PC-9 (cell line): Measurements from ENCODE around the gene RNH1. TPM values are rescaled to one million over a fixed set of nuclear protein-coding genes. Genes with fewer than 3 reads are reported as not detected.

Experiments
- BruUV-seq: library from RNA; stranded (reverse); fragments of 400-500 nt; replicated peaks from 2 replicates; lab custom pipeline; 2021; lab: Mats Ljungman, UMichigan
- CTCF ChIA-PET: fragments of 300-600 bp; sonication (Branson Sonifier 250); formaldehyde crosslinking; loops from one replicate; lab custom pipeline; 2022; ENCODE audit warnings: antibody characterized with exemption; lab: Charles Lee
- POLR2A ChIA-PET: fragments of 300-600 bp; sonication (Branson Sonifier 250); formaldehyde crosslinking; loops from one replicate; lab custom pipeline; 2022; ENCODE audit warnings: antibody characterized with exemption; ENCODE audit not compliant: unreplicated experiment; lab: Charles Lee
- DNase-seq, 2 experiments: peaks; one replicate each; pipeline versions ENCODE4 v3.0.0 to v3.0.0-alpha.2; 2015 to 2022; ENCODE audit warnings: mixed read lengths in 1 of 2
- H2AFZ ChIP-seq: fragments of 200-600 bp; sonication (generic); 2 replicates; pipeline ENCODE4 v1.8.1; 2017; ENCODE audit warnings: antibody characterized with exemption
- H3F3A ChIP-seq: fragments of 200-600 bp; sonication (generic); 2 replicates; pipeline ENCODE4 v1.8.1; 2017; ENCODE audit warnings: antibody characterized with exemption, mild to moderate bottlenecking, low read depth; ENCODE audit not compliant: insufficient read depth
- H3K27ac ChIP-seq: fragments of 200-600 bp; sonication (generic); 2 replicates; pipeline ENCODE4 v1.6.1; 2016; ENCODE audit warnings: mixed run types
- H3K27me3 ChIP-seq: fragments of 200-600 bp; sonication (generic); 2 replicates; pipeline ENCODE4 v1.6.1; 2016; ENCODE audit warnings: low read depth, mixed run types; ENCODE audit not compliant: insufficient read depth
- H3K36me3 ChIP-seq: fragments of 200-600 bp; sonication (generic); 2 replicates; pipeline ENCODE4 v1.6.1; 2016; ENCODE audit warnings: low read depth, mixed run types
- H3K4me1 ChIP-seq: fragments of 200-600 bp; sonication (generic); replicated peaks from 2 replicates; pipeline ENCODE4 v1.6.1; 2016; ENCODE audit warnings: mixed run types; ENCODE audit not compliant: insufficient read depth
- H3K4me2 ChIP-seq: fragments of 200-600 bp; sonication (generic); 2 replicates; pipeline ENCODE4 v1.6.1; 2017; ENCODE audit warnings: mixed run types
- H3K4me3 ChIP-seq: fragments of 200-600 bp; sonication (generic); 2 replicates; pipeline ENCODE4 v1.6.1; 2016; ENCODE audit warnings: mixed run types
- H3K79me2 ChIP-seq: fragments of 200-600 bp; sonication (generic); 2 replicates; pipeline ENCODE4 v1.6.1; 2017; ENCODE audit warnings: low read depth, mixed run types
- H3K9me2 ChIP-seq: fragments of 200-600 bp; sonication (generic); 2 replicates; pipeline ENCODE4 v1.8.1; 2017; ENCODE audit warnings: mild to moderate bottlenecking; ENCODE audit not compliant: insufficient read depth
- H3K9me3 ChIP-seq: fragments of 200-600 bp; sonication (generic); 2 replicates; pipeline ENCODE4 v1.8.1; 2016; ENCODE audit warnings: low read depth; ENCODE audit not compliant: insufficient read depth
- H4K20me1 ChIP-seq: fragments of 200-600 bp; sonication (generic); 2 replicates; pipeline ENCODE4 v1.8.1; 2017; ENCODE audit not compliant: insufficient read depth
- EZH2 ChIP-seq: fragments of 200-600 bp; sonication (generic); IDR thresholded peaks from 2 replicates; pipeline ENCODE4 v1.8.0; 2017; ENCODE audit warnings: antibody characterized with exemption, low read depth
- intact Hi-C: fragments of 100-400 bp; cut with micrococcal nuclease; formaldehyde crosslinking; loops from one replicate; pipeline ENCODE4 v1.10.0; 2022; ENCODE audit not compliant: unreplicated experiment
- total RNA-seq: library from RNA; stranded (reverse); gene quantifications from 2 replicates; pipeline ENCODE4 v1.2.3, GENCODE V29; 2021
- TF ChIP-seq, protein P1 (sequence below): fragments of 200-600 bp; sonication (generic); conservative IDR thresholded peaks from 2 replicates; pipeline ENCODE4 v1.6.1; 2017; ENCODE audit warnings: mixed run types, antibody characterized with exemption, mild to moderate bottlenecking, moderate library complexity

The RNH1 gene
- total RNA-seq, 1 experiment from 2014 or later: 87.8 TPM

DNA sequence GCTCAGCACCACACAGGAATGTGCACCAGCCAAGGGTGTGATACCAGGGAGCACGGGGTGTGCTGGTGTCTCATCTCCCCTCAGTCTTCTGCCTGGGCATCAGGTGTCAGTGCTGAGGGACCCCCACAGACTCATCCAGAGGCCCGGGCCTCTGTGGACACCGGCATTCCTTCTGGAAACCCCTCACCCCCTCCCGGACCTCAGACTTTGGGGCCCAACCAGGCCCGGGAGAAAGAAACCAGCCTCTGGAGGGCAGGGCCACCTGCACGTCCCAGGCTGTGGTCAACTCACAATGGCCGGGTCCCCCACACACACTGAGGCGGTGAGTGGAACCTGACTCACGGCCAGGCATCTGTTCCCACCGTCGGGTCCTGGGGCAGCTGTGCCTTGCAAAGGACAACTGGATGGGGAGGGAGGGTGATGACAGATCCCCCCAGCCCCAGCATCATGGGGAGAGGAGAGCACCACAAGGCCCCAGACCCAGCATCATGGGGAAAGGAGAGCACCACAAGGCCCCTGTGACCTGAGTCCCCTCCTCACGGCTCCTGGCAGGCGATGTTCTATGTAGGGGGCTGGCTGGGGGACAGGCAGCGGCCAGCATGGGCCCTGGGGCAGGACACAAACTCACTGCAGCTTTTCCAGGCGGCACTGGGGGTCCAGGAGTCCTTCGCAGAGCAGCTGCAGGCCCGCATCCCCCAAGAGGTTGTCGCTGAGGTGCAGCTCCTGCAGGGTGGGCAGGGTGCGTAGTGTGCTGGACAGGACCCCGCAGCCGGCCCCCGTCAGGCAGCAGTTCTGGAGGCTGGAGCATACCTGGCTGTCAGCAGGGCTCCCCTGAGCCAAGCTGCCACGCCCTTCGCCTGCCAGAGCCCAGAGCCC lies 7.6 kb downstream of the RNH1 start:
- H3K9me2 ChIP-seq: no peaks in the 10 kb centered on the region
- H3K79me2 ChIP-seq: peaks cover 11% of the 10 kb centered on the region
- no peaks in the 10 kb centered on the region for H3K4me1 ChIP-seq
- H3F3A ChIP-seq: no peaks in the 10 kb centered on the region; the same call in 1 of the 2 replicates
- no peak overlapping the region for H3K4me2 ChIP-seq
- TF ChIP-seq, protein P1, sequence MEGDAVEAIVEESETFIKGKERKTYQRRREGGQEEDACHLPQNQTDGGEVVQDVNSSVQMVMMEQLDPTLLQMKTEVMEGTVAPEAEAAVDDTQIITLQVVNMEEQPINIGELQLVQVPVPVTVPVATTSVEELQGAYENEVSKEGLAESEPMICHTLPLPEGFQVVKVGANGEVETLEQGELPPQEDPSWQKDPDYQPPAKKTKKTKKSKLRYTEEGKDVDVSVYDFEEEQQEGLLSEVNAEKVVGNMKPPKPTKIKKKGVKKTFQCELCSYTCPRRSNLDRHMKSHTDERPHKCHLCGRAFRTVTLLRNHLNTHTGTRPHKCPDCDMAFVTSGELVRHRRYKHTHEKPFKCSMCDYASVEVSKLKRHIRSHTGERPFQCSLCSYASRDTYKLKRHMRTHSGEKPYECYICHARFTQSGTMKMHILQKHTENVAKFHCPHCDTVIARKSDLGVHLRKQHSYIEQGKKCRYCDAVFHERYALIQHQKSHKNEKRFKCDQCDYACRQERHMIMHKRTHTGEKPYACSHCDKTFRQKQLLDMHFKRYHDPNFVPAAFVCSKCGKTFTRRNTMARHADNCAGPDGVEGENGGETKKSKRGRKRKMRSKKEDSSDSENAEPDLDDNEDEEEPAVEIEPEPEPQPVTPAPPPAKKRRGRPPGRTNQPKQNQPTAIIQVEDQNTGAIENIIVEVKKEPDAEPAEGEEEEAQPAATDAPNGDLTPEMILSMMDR: no peak
- CTCF ChIA-PET: no interaction called here
- H3K4me3 ChIP-seq: no peak overlapping the region
- intact Hi-C loops: no loop called here
- BruUV-seq: no TSS peak
- no peak overlapping the region for H2AFZ ChIP-seq
- no peak overlapping the region for H3K27ac ChIP-seq
- H3K9me3 ChIP-seq: no peaks in the 10 kb centered on the region
- H3K27me3 ChIP-seq: no peaks in the 10 kb centered on the region
- POLR2A ChIA-PET: no interaction called here
- no peaks in the 10 kb centered on the region for H4K20me1 ChIP-seq
- no peaks in the 10 kb centered on the region for H3K36me3 ChIP-seq
- no peak for DNase-seq

DNA sequence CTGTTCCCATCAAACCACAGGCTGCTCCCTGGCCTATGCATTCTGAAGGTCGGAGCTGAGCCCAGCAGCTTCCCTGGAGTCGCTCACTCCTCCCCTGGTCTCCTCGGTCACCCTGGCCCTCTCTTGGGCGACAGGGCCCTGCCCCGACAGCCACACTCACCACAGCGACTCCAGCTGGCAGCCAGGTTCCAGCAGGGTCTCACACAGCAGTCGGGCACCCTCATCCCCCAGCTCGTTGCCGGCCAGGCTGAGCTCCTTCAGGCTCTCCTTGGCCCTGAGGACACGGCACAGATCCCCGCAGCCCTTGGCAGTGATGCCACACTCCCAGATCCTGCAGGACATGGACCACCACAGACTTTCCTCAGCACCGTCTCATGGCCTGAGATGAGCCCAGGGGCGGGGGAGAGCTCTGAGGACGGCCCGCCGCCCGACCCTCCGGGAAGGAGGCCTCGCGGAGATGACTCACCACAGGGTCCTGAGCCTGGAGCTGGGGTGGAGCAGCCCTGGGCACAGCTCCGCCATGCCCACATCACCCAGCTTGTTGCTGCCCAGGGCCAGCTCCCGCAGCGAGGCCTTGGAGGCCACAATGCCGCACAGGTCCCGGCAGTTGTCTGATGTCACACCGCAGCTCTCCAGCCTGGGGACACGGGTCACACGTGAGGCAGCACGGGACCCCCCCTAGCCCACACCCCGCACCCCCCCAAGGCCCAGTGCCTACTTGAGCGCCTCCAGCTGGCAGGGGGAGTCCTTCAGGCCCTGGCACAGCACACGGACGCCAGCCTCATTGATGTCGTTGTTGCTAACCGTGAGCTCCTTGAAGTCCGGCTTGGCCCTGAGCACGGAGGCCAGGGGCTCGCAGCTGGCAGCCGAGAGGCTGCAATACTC lies 8.5 kb downstream of the RNH1 start:
- Histone ChIP-seq H3K4me3 (no peak overlapping the region), H4K20me1 (no peaks in the 10 kb centered on the region), H3K36me3 (no peaks in the 10 kb centered on the region), H3K9me3 (no peaks in the 10 kb centered on the region), H3F3A (no peaks in the 10 kb centered on the region; the same call in 1 of the 2 replicates), H3K27ac (no peak overlapping the region), H3K9me2 (no peaks in the 10 kb centered on the region), H3K27me3 (no peaks in the 10 kb centered on the region), H2AFZ (no peak overlapping the region), H3K79me2 (0 out of 2 replicates have a peak, but pooled peaks cover 6% of the 10 kb centered on the region), H3K4me2 (no peak overlapping the region), H3K4me1 (no peaks in the 10 kb centered on the region)
- TF ChIP-seq, protein P1: no peak
- no peak for TF ChIP-seq EZH2
- CTCF ChIA-PET: no interaction called here
- POLR2A ChIA-PET: no interaction called here
- no peak for DNase-seq
- intact Hi-C loops: no loop called here
- no TSS peak for BruUV-seq

DNA sequence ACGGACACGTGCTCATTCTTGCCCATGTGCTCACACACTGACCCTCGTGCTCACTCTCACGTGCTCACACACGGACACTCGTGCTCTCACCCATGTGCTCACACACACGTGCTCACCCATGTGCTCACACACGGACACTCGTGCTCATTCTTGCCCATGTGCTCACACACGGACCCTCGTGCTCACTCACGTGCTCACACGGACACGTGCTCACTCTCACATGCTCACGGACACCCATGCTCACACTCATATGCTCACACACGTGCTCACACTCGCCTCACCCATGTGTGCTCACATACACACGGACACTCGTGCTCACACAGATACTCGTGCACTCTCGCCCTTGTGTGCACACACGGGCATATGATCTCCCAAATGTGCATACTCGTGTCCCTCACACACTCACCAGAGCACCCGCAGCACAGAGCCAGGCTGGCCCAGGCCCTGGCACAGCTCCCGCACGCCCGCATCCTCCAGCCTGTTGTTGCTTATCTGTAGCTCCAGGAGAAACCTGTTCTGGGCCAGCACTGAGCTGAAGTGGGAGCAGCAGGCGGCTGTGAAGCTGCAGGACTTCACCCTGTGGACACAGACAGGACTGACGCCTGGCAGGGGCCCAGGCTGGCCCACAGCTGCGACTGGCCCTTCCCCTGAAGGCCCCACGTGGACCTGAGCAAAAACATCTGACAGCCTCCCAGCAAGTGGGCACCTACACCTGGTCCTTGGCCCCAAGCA lies 9.3 kb downstream of the RNH1 start:
- Histone ChIP-seq H3K27me3 (no peaks in the 10 kb centered on the region), H3K79me2 (0 out of 2 replicates have a peak, but pooled peaks cover 4% of the 10 kb centered on the region), H3K4me2 (no peak overlapping the region), H2AFZ (no peak overlapping the region), H3K9me2 (no peaks in the 10 kb centered on the region), H3K27ac (no peak overlapping the region), H3K4me3 (no peak overlapping the region), H3K9me3 (no peaks in the 10 kb centered on the region), H3F3A (no peaks in the 10 kb centered on the region; the same call in 1 of the 2 replicates), H4K20me1 (no peaks in the 10 kb centered on the region), H3K4me1 (no peaks in the 10 kb centered on the region), H3K36me3 (no peaks in the 10 kb centered on the region)
- TF ChIP-seq EZH2: no peak
- TF ChIP-seq, protein P1: no peak
- ChIA-PET POLR2A (no interaction called here), CTCF (no interaction called here)
- intact Hi-C loops: no loop called here
- no peak for DNase-seq
- BruUV-seq: no TSS peak
